A673 (cell line): ENCODE data around the gene MICAL1.

ENCODE experiments used
- CTCF ChIP-seq: fragments of 300-800, 200-600 bp; sonication (generic); conservative IDR thresholded peaks from 2 replicates; pipeline ENCODE4 v1.5.1; 2017; ENCODE audit warnings: low read depth, mild to moderate bottlenecking, antibody characterized with exemption, low read length, moderate library complexity, mixed read lengths
- EZH2 ChIP-seq: fragments of 200-600 bp; sonication (generic); IDR thresholded peaks from 2 replicates; pipeline ENCODE4 v1.6.1; 2017; ENCODE audit warnings: borderline replicate concordance, low read depth, mild to moderate bottlenecking, mixed read lengths, antibody characterized with exemption, low read length; ENCODE audit not compliant: poor library complexity, severe bottlenecking

- TF ChIP-seq CTCF (no peak), EZH2 (no peak)
These were observed 2.4 kb downstream of the MICAL1 start for GRCh38 chr6:109453156-109453555.
